ENCODE data around the gene NTRK1.

DNA sequence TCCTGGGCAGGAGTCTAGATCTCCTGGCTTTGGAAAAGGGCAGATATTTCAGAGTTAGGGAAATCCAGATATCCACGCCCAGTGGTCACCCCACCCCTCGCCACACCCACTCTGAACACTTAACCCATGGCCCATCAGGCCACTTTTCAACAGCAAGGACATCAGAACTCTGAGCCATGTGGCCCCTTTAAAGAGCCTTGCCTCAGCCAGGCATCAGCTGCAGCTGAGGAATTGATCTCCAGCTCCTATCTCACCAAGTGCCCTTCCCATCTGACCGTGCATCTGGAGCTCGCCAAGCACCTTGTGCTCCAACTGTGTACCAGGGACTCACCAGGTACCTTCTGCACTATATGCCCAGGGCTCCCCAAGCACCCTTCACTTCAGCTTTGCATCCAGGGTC is 23.8 kb upstream of the NTRK1 start:
- TF ChIP-seq, protein P1, sequence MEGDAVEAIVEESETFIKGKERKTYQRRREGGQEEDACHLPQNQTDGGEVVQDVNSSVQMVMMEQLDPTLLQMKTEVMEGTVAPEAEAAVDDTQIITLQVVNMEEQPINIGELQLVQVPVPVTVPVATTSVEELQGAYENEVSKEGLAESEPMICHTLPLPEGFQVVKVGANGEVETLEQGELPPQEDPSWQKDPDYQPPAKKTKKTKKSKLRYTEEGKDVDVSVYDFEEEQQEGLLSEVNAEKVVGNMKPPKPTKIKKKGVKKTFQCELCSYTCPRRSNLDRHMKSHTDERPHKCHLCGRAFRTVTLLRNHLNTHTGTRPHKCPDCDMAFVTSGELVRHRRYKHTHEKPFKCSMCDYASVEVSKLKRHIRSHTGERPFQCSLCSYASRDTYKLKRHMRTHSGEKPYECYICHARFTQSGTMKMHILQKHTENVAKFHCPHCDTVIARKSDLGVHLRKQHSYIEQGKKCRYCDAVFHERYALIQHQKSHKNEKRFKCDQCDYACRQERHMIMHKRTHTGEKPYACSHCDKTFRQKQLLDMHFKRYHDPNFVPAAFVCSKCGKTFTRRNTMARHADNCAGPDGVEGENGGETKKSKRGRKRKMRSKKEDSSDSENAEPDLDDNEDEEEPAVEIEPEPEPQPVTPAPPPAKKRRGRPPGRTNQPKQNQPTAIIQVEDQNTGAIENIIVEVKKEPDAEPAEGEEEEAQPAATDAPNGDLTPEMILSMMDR (conservative IDR thresholded peaks at IDR 0.05 in 1 of 2, IDR thresholded peaks at IDR 0.05 in 1 of 2; ENCODE audit: low read depth in 1 of 2, low read length in 2 of 2), result no peak
- no peak for TF ChIP-seq EZH2 (IDR thresholded peaks at IDR 0.05; ENCODE audit: low read length, missing control alignments)
